Tibial artery (tissue), 4 donors: Measurements from ENCODE around the gene OSBP.
"Not testable (repeated sequence)": the region's sequence is repeated elsewhere in the genome, so short reads cannot be mapped to it uniquely, and the experiment has no call there.

Experiments
- DNase-seq, 2 donors: peaks; one replicate each; pipeline ENCODE4 v3.0.0-alpha.2; 2019
- H3K27ac ChIP-seq, 2 donors: fragments of 200-600 bp; sonication (generic) in 1 of 2; 1 replicate in 1 of 2; 2 replicates in 1 of 2; pipeline ENCODE4 v1.5.1; 2018 to 2019; ENCODE audit warnings: mild to moderate bottlenecking in 1 of 2
- H3K27me3 ChIP-seq, 2 donors: fragments of 200-600 bp; sonication (generic) in 1 of 2; one replicate each; pipeline versions ENCODE4 v1.5.1 to v1.6.0; 2016 to 2019
- H3K36me3 ChIP-seq, 3 donors: fragments of 200-600 bp; sonication (generic) in 2 of 3; one replicate each; pipeline ENCODE4 v1.5.1; 2016 to 2019; ENCODE audit warnings: mild to moderate bottlenecking in 2 of 3
- H3K4me1 ChIP-seq, 4 donors: fragments of 200-600 bp; sonication (generic) in 2 of 4; 1 replicate in 3 of 4; 2 replicates in 1 of 4; pipeline ENCODE4 v1.5.1; 2016 to 2019
- H3K4me3 ChIP-seq, 2 donors: fragments of 200-600 bp; sonication (generic) in 1 of 2; 1 replicate in 1 of 2; 2 replicates in 1 of 2; pipeline ENCODE4 v1.5.1; 2018 to 2019; ENCODE audit warnings: mild to moderate bottlenecking in 2 of 2
- H3K9me3 ChIP-seq, 3 donors: fragments of 200-600 bp; sonication (generic) in 1 of 3; one replicate each; pipeline ENCODE4 v1.5.1; 2016 to 2019
- intact Hi-C: fragments of 100-400 bp; cut with DNase I; formaldehyde crosslinking; loops from one replicate; pipeline ENCODE4 v1.15.0; 2023; ENCODE audit warnings: low total_unique reads
- TF ChIP-seq, protein P1 (sequence below), 2 experiments: fragments of 200-600 bp in 1 of 2; fragments of 450-650 bp in 1 of 2; IDR thresholded peaks; one replicate each; pipeline ENCODE4 v1.5.1; 2017 to 2019; ENCODE audit warnings: antibody characterized with exemption in 2 of 2, mild to moderate bottlenecking in 1 of 2, moderate library complexity in 1 of 2

The OSBP gene

DNA sequence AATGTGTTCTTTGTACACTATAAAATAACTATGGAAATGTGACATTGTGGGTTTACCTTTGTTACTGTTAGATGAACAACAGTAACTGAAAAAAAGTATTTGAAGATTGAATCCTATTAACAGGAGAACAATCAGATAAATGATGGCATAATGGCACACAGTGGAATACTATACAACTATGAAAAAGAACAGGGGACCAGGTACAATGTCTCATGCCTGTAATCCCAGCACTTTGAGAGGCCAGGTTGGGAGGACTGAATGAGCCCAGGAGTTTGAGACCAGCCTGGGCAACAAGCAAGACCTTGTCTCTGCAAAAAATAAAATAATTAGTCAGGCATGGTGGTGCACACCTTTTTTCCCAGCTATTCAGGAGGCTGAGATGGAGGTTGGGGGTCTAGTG is 14.4 kb upstream of the OSBP start:
- no peaks in the 10 kb centered on the region for H3K27me3 ChIP-seq
- no peak overlapping the region for H3K27ac ChIP-seq
- peaks cover 0 to 14% (median 5%) of the 10 kb centered on the region in 3 donors for H3K36me3 ChIP-seq
- intact Hi-C loops, result no loop called here
- TF ChIP-seq, protein P1, sequence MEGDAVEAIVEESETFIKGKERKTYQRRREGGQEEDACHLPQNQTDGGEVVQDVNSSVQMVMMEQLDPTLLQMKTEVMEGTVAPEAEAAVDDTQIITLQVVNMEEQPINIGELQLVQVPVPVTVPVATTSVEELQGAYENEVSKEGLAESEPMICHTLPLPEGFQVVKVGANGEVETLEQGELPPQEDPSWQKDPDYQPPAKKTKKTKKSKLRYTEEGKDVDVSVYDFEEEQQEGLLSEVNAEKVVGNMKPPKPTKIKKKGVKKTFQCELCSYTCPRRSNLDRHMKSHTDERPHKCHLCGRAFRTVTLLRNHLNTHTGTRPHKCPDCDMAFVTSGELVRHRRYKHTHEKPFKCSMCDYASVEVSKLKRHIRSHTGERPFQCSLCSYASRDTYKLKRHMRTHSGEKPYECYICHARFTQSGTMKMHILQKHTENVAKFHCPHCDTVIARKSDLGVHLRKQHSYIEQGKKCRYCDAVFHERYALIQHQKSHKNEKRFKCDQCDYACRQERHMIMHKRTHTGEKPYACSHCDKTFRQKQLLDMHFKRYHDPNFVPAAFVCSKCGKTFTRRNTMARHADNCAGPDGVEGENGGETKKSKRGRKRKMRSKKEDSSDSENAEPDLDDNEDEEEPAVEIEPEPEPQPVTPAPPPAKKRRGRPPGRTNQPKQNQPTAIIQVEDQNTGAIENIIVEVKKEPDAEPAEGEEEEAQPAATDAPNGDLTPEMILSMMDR (IDR thresholded peaks at IDR 0.05), result no peak
- H3K4me1 ChIP-seq, result peaks cover 0 to 4% (median 0%) of the 10 kb centered on the region in 4 donors
- H3K4me3 ChIP-seq, result no peak overlapping the region
- no peaks in the 10 kb centered on the region for H3K9me3 ChIP-seq
- no peak for DNase-seq

DNA sequence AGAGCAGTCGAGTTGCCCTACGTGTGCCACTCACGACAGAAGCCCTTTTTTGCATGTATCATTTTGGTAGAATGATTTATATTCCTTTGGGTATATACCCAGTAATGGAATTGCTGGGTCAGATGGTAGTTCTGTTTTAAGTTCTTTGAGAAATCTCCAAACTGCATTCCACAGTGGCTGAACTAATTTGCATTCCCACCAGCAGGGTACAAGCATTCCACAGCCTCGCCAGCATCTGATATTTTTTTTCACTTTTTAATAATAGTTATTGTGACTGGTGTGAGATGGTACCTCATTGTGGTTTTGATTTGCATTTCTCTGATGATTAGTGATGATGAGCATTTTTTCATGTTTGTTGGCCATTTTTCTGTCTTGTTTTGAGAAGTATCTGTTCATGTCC is 11.4 kb upstream of the OSBP start:
- intact Hi-C loops, result not testable (repeated sequence)
- TF ChIP-seq, protein P1 (IDR thresholded peaks at IDR 0.05), result peak in 1 of 2 experiments; percentile 8

DNA sequence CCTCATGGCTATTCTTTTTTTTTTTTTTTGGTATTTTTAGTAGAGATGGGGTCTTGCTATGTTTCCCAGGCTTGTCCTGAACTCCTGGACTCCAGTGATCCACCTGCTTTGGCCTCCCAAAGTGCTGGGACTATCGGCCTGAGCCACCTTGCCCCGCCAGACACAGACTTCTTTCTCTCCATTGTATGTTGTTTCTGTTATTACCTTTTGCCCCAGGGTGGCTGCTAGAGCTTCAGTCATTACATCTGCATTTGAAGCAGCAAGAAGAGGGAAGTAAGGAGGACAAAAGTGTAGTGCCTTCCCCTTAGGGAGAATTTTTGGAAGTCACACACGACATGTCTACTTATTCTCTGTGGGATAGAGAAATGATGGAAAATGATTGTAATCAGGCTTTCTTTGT is 10.1 kb upstream of the OSBP start:
- Histone ChIP-seq H3K27me3 (no peaks in the 10 kb centered on the region), H3K9me3 (no peaks in the 10 kb centered on the region), H3K4me1 (peaks cover 0 to 4% (median 0%) of the 10 kb centered on the region in 4 donors), H3K27ac (no peak overlapping the region), H3K36me3 (peaks cover 0 to 4% (median 0%) of the 10 kb centered on the region in 3 donors), H3K4me3 (no peak overlapping the region)
- TF ChIP-seq, protein P1 (IDR thresholded peaks at IDR 0.05), result no peak
- intact Hi-C loops, result no loop called here
- no peak for DNase-seq

More for the DNA sequence above, 11.4 kb upstream of the OSBP start:
- H3K36me3 ChIP-seq, H3K27me3 ChIP-seq, DNase-seq, H3K4me1 ChIP-seq, H3K4me3 ChIP-seq, H3K9me3 ChIP-seq, H3K27ac ChIP-seq: not testable (repeated sequence)

DNA sequence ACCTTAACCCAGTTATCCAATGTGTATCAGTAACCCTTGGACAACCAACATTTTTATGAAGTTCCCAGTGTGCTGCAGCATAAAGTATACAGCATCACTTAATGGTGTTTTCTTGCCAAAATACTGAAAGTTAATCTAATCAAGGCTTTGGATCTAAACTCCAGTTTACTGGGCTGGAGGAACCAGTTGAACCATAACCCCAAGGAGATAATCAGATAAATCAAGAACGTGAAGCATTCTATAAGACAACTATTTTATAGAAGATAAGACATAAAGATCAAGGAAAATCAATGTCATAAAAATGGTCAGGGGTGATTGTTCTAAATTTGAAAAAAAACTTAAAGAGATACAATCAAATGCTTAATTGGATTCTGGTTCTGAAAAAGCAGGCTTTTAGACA is 2.3 kb upstream of the OSBP start:
- TF ChIP-seq, protein P1 (IDR thresholded peaks at IDR 0.05), result no peak
- no peak for DNase-seq
- Histone ChIP-seq H3K36me3 (no peaks in the 10 kb centered on the region), H3K9me3 (no peaks in the 10 kb centered on the region), H3K4me3 (no peak overlapping the region), H3K4me1 (peaks cover 7 to 19% (median 14%) of the 10 kb centered on the region in 4 donors), H3K27ac (no peak overlapping the region), H3K27me3 (no peaks in the 10 kb centered on the region)
- intact Hi-C loops, result loop anchor here (5.0 kb wide), 2 partner anchors 49 to 66 kb away; partner anchors contain the start of gene PATL1

DNA sequence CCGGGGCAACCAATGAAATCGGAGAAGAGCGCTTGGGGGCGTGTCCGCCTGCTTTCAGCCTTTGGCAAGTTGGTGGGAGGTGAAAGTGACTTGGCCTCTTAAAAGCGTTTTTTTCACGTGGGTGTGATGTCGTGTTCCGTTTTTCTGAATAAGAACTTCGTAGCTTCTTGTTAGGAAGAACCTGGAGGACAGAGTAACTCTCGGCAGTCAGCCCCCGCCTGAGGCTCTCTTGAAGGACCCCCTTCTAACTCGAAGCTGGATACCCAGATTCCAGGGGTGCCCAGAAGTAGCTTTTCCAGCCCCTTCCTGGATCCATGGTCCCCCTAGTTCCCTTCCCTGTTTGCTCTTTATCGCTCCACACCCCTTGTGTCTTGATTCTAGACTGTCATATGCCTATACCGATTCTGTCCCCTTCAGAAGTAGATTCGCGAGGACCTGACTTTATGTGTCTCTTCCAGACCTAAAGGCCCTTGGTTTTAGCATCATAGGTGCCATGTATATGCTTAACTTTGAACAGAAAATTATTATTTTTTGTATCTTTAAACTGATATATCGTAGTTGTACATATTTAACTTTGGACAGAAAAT is 915 bp upstream of the OSBP start:
- intact Hi-C loops, result loop anchor here (5.0 kb wide), 2 partner anchors 51 to 64 kb away; partner anchors contain the start of gene PATL1
- no peak for DNase-seq
- H3K36me3 ChIP-seq, result no peaks in the 10 kb centered on the region
- TF ChIP-seq, protein P1 (IDR thresholded peaks at IDR 0.05), result no peak
- H3K27me3 ChIP-seq, result no peaks in the 10 kb centered on the region
- H3K9me3 ChIP-seq, result no peaks in the 10 kb centered on the region
- peaks cover 7 to 31% (median 27%) of the 10 kb centered on the region in 4 donors for H3K4me1 ChIP-seq
- H3K4me3 ChIP-seq, result peak overlapping the region; percentile 54 to 64
- H3K27ac ChIP-seq, result peak overlapping the region; percentile 95
